ENCODE measurements around the gene MVB12B.

Gene MVB12B

DNA sequence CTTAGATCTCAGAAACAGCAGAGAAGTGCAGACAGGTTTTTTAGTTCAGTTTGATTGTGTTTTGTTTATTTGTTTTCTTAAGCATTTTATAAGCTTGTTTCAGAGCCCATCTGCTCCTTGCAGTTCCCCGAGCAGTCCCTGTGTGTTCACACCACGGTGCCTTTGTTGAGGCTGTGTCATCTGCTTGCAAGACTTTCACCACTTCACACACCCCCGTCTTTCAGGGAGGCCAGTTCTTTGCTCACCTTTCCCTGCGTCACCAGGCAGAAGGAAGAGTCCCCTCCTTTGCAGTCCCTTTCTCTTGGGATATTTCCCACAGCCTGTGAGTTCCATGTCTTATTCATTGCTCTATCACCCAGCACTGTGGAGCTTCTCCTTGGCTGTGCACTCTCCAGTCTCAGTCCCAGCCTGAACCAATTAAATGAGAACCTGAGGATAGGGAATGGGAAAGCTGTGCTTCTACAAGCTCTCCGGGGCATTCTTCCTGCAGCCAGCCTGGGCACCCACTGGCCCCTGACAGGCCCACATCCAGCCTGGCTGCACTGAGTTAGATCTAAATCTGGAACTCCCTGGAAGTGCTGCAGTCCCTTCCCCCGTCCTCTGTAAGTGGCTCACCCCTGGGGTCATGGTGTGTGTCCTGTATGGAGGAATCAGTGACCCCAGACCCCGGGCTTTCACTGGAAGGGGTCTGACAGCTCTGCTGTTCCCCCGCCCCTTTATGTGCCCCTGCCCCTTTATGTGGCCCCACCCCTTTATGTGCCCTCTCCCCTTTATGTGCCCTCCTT is 5.5 kb downstream of the MVB12B start:
- DNase-seq, result no peak

- DNase-seq, result no peak
Measured at GRCh38 chr9:126334721-126335621, 8.3 kb downstream of the MVB12B start.

DNA sequence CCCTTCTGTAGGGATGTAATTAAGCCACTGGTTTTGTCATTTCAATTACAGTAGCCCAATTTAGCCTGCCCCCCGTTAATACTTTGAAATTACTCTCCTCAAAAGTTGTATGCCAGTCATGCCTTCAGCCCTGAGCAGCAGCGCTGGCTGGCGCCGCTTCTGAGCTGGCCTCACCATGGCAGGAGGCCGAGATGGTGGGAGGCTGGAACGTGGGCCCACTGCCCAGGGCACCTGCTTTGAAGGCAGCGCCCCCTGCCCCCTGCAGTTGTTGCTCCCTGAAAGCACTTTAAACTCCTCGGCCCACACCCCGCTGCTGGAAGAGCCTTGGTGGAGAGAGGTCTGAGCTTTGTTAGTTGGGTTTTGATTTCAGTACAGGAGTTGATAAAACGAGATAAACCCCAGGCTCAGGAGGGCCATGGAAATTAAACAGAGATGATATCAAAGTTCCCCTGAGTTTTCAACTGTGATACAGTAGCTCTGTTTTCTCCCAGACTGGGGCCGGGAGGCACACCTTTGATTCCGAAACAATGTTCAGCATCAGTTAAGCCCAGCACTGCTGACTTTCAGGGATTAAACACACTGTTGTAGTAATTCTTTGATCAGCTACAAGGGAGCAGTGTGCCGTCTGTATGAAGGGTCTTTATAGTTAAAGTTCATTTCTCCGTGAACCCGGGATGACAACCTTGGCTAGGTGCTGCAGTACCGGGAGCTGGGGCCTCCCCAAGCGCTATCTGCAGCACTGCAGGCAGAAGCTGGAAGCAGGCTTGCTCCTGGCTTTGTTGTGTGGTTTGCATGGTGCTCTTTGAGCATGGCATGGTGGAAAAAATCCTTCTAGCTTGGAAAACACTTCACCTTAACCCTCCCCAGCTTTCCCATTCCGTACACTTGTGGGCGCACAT is 9.5 kb downstream of the MVB12B start:
- DNase-seq, result no peak

DNA sequence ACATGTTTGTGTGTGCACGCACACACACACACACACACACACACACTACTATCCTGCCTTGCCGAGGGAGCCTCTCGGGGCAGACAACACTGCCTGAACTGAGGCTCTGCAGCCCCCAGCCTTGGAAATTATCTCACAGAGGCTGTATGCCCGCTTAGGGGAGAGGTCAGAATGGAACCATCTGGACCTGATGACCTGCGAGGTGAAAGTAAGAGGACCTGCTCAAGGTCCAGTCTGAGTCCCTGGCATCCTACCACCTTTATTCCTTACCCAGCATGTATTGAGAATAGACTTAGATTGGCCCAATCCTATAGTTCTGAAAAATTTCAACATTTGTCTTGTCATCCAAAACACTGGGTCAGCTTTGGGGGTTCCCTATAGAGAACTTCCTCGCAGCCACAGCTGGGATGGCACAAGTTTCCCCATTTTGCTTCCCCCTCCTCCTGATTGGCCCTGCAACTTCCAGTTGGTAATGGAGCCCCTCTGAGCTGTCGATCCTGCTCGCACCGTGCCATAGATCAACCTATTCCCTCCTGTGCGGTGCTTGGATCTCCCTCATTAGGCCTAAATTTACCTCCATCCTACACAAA is 10.2 kb downstream of the MVB12B start:
- DNase-seq, result no peak

- DNase-seq, result no peak
Measured at GRCh38 chr9:126337729-126338372, 11.2 kb downstream of the MVB12B start.

DNA sequence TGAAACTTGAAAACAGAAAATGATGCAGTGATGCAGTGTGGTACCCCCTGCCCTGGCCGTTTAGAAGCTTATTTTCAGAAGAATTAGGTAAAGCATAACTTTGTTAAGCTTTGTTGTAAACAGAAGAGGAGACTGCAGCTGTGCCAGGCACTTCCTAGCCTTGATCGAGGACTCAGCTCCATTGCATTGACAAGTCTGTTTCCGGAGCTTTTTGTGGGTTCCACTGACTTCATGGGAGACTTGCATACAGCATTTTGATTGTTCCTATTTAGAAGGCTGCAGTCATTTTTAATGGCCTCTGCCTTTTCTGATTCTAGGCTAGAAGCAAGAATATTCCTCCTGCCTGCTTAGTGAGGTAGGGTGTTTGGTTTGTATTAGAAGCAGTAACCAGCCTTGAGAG is 12.3 kb downstream of the MVB12B start:
- no peak for DNase-seq

- no peak for DNase-seq
Measured at GRCh38 chr9:126341426-126341825, 14.8 kb downstream of the MVB12B start.

DNA sequence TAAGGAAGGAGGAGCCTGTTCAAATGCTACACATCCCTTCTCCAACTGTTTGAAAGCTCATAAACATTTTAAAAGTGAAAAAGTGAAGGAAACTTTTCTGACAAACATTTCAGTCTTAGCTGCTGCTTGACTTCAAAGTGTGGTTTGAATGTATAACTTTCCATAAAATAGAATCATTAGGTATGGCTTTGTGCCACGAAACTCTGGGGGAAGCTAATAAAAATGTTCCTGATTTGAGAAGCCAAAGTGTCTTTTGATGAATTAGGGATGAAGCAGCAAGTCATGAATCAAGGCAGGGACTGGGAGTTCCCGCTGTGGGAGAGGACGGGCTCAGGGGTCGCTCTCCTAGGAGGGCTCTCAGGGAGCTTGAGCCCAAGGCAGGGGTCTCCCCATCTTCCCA is 15.3 kb downstream of the MVB12B start:
- no peak for DNase-seq

DNA sequence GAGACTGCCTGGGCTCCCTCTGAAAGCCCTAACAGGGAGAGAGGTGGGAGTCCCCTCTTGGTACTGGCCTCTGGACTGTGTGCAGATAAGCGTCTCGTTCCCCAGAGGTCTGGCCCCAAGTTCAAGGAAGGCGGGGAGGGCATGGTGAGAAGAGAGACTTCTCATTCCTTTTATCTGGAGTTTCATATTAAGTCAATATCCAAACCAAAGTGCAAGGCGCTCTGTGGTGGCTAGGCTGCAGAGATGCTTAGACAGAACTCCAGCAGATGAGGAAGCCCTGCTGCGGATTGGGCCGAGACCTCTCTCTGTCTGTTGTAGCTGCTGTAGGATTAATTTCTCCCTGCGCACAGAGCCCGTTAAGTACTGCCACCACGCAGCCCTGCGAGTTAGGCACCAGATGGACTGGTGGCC is 16.0 kb downstream of the MVB12B start:
- DNase-seq, result no peak

- DNase-seq, result no peak
Measured at GRCh38 chr9:126343271-126343700, 16.7 kb downstream of the MVB12B start.

GRCh38 chr9:126346031-126346430 is 19.4 kb downstream of the MVB12B start:
- no peak for DNase-seq

DNA sequence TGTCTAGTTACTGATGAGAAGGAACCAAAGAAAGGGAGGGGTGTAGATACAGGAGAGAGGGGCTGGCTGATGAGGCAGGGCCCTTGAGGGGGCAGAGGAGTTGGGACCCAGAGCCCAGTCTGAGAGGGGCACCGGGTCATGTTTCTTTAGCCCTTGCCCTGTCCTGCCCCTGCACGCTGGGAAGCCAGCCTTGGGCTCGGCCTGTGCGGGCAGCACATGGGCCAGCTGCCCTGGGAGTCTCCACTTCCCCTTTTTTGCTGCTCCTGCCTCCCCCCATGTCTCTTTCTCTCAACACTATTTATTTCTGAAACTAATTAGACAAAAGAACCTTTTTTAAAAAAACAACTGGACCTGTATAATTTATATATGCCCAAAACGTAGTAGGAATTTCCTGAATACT is 20.5 kb downstream of the MVB12B start:
- no peak for DNase-seq

- DNase-seq, result no peak
Measured at GRCh38 chr9:126347911-126348760, 21.5 kb downstream of the MVB12B start.

DNA sequence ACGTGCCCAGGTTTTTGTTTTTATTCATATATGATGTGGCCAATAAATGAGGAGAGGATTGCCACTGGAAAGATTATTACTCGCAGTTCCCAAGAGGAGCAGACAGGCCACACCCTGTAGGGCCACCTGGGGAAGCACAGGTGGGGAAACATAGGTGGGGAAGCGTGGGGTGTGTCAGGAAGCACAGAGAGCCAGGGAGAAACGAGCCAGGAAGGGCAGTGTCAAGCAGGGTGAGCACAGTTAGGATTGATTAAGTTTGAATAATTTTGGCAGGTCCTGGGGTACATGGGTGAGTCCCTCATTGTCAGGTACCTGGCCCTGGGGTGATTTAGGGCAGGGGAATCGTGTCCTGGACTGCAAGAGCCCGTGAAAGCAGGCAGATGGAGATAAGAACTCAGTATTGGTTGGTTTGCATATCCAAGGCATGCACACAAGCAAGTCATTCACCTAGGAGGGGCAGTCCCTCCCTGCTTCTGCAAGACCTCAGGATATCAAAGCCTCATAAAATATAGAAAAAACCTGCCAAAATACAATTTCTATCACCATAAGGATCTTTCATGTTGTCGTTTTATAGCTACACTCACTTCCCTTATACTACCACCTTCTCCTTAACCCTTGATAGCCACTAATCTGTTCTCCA is 22.4 kb downstream of the MVB12B start:
- no peak for DNase-seq

DNA sequence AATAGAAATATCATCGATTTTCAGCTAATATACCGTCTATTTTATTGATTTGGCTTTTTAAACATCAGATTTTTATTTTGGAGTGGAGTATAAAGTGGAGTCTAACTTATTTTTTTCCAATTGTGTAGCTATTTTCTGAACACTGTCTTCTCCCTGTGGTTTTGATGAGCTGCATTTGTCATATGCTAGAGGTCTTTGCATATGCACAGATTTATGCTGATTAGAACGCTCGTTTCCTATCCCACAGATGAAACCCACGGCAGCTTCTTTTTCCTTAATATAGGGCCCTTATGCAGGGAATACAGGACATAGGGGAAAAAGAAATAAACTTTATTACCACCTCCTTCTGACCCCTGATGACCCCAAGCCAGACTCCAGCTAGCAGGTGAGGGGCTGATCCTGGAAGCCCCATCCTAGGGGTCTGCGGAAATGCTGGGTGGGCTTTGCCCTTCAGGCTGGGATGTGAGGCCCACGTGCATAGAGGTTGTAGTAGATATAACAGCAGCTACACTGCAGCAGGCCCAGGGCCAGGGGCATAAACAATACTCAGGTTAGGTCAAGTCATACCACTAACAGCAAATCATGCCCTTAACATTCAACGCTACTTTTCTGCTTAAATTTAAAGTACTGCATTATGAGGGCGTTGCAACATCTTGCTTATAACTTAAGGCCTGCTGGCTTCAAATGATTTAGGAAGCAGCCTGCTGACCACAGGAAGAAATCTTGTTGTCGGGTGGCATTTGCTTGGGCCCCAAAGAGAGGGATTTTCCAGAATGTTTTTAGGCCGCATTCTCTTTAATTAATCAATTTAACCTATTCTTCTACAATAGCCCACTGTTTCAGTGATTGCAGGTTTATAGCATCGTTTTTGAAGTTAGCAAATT is 28.5 kb downstream of the MVB12B start:
- DNase-seq, result no peak

DNA sequence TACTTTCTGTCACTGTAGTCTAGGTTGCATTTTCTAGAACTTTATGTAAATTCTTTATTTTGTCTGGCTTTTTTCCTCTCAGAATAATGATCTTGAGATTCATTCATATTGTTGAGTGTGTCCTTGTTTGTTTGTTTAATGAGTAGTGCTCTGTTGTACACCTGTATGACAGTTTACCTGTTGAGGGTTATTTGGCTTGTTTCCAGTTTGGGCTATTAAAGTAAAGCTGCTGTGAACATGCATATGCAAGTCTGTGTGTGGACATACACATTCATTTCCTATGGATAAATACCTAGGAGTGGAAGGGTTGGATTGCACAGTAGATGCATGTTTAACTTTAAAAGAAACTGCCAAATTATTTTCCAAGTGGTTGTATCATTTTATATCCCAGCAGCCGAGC is 30.4 kb downstream of the MVB12B start:
- DNase-seq, result no peak

DNA sequence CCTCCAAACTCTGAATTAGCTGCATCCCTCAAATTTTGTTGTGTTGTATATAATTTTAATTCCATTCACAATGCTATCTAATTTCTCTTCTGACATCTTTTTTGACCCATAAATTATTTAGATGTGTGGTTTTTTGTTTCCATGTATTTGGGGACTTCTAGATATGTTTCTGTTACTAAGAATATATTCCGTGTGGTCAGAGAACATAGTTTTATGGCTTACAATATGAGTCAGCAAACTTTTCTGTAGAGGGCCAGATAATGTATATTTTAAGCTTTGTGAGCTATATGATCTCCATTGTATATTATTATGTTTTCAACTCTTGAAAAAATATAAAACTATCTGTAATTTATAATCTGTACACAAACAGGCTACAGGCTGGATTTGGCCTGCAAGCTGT is 33.4 kb downstream of the MVB12B start:
- no peak for DNase-seq

DNA sequence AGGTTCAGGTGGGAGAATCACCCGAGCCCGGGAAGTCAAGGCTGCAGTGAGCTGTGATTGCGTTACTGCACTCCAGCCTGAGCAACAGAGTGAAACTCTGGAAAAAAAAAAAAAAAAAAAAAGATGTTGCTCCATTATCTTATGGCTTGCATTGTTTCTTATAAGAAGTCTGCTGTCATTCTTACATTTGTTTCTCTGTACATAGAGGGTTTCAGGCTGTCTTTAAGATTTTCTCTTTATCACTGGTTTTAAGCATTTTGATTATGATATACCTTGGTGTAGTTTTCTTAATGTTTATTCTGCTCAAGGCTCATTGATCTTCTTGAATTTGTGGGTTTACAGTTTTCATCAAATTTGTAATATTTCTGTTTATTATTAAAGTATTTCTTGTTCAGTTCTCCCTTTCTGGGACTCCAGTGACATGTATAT is 35.2 kb downstream of the MVB12B start:
- no peak for DNase-seq

GRCh38 chr9:126363250-126363649 is 36.6 kb downstream of the MVB12B start:
- DNase-seq, result no peak
